Astrocyte (in vitro differentiated cells and primary cell): Measurements from ENCODE around the gene LIMS1.

Source experiments
- CTCF ChIP-seq: IDR thresholded peaks from 2 replicates; pipeline ENCODE4 v1.5.1; 2011; ENCODE audit warnings: low read depth, mild to moderate bottlenecking, inconsistent platforms, low read length, moderate library complexity; ENCODE audit not compliant: insufficient read depth
- EZH2 ChIP-seq: IDR thresholded peaks from 2 replicates; pipeline ENCODE4 v1.6.1; 2012; ENCODE audit warnings: mild to moderate bottlenecking, low read length, inconsistent platforms; ENCODE audit not compliant: insufficient read depth

DNA sequence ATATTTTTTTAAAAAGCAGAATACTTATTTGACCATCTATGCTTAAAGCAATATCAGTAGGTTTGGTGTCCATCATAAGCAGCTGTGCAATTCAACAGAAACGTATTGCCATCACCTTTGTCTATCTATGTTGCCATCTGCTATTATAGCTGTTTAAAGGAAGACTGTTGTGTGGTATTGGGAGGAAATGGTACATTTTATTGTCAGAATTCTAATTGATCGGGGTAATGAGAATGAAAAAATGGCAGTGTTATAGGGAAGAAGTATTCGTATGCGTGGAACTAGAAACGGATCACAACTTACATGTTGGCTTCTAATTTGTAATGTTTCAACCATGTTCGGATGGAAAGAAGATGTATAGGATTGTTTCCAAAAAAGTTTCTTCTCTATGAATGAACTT, 94.7 kb downstream of the LIMS1 start:
- no peak for TF ChIP-seq CTCF
- TF ChIP-seq EZH2, result no peak
